HG03060 (cell line): ENCODE results near the gene CDH4.
"Not testable (repeated sequence)": the region's sequence is repeated elsewhere in the genome, so short reads cannot be mapped to it uniquely, and the experiment has no call there.

Source experiments
- ATAC-seq: cut with Tn5 transposase; IDR thresholded peaks from one replicate; pipeline ENCODE4 v1.9.1; 2021; ENCODE audit warnings: low read depth, moderate number of reproducible peaks; ENCODE audit not compliant: unreplicated experiment

The CDH4 gene

GRCh38 chr20:61449057-61449609, 197.1 kb downstream of the CDH4 start:
- no peak for ATAC-seq

DNA sequence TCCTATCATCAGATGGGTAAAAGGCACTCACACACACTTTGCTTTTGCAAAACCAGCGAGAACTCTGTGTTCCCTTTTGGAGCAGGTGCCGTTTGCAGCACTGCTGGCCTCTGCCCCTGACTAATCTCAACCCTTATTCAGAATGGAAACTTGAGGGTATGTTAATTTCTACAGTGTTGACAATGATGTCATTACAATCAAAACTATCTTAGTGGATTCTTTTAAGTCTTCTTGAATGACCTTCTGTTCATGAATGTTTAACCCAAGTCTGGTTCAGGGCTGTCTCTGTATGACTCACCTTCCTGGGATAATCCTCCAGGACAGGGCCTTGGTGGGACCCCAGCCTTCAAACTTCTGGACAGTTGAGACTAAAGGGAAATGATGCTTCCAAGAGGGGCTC, 197.9 kb downstream of the CDH4 start:
- no peak for ATAC-seq

DNA sequence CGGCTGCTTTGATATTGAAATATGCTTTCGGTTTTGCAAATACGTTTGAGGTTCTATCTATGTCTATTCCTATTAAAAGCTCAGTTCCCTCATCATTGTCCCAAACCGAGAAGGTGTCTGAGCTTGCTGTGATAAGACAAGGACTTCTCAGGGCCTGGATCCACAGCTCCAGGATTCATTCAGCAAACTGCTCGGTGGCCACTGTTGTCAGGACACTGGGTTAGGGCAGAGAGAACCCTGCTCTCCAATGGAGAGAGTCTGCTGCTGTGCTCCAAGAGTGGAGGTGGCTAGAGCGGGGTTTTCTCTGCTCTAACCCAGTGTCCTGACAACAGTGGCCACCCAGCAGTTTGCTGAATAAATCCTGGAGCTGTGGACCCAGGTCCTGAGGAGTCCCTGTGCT, 198.5 kb downstream of the CDH4 start:
- no peak for ATAC-seq

- no peak for ATAC-seq
Observed at GRCh38 chr20:61451009-61451408, 198.9 kb downstream of the CDH4 start.

- no peak for ATAC-seq
Observed at GRCh38 chr20:61451953-61452352, 199.9 kb downstream of the CDH4 start.

DNA sequence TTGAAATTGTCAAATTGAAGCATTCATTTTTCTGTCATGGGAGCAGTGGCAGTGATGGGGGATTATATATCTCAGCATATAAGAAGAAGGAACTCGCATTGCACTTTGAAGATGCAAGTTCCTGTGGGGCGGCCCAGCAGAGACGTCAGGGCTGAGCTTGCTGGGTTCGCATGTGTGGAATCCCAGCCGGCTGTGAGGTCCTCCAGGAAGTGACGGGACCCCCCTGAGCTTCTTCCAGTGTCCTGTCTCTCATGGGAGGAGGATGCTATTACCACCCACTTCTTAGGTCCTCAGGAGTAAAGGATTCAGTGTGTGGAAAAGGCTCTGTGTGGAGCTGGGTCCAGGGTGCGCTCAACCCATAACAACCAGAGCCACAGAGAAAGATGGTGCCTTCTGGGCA, 201.2 kb downstream of the CDH4 start:
- no peak for ATAC-seq

- ATAC-seq = not testable (repeated sequence)
Observed at GRCh38 chr20:61453623-61454022, 201.6 kb downstream of the CDH4 start.

GRCh38 chr20:61454053-61454452, 202.0 kb downstream of the CDH4 start:
- no peak for ATAC-seq

DNA sequence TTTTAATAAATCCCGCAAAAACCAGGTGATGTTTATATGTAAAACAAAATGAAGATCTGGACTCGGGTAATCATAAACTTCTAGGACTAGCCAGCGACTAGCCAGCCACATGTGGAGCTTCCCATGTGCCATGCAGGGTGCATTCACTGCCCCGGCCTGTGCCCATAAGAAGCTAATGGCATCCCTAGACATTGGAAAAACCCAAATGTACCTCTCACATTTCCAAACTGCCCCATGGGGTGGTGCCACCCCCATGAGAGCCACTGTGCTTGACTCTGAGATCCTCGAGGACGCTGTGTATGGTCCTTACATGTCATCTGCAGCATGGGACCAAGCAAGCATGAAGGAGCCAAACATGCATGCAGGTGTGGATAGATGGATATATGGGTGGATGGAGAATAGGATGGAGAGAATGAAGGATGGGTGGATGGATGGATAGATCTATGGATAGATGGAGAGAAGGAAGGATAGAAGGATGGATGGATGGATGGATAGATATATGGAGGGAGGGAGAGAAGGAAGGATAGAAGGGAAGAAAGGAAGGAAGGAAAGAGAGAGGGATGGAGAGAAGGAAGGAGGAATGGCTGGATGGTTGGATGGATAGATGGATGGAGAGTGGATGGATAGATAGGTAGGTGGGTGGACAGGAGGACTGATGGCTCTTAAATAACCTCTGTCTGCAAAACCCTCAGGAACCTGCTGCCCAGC, 203.6 kb downstream of the CDH4 start:
- no peak for ATAC-seq

DNA sequence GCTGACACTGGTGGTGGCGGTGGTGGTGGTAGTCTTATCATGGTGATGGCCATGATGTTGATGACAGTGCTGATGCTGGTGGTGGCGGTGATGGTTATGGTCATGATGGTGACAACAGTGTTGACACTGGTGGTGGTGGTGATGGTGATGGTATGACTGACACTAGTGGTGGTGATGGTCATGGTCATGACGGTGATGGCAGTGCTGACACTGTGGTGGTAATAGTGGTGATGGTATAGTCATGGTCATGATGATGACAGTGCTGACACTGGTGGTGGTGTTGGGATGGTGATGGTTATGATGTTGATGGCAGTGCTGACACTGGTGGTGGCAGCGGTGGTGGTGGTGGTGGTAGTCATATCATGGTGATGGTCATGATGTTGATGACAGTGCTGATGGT, 205.7 kb downstream of the CDH4 start:
- no peak for ATAC-seq

- no peak for ATAC-seq
Observed at GRCh38 chr20:61458146-61458746, 206.2 kb downstream of the CDH4 start.

DNA sequence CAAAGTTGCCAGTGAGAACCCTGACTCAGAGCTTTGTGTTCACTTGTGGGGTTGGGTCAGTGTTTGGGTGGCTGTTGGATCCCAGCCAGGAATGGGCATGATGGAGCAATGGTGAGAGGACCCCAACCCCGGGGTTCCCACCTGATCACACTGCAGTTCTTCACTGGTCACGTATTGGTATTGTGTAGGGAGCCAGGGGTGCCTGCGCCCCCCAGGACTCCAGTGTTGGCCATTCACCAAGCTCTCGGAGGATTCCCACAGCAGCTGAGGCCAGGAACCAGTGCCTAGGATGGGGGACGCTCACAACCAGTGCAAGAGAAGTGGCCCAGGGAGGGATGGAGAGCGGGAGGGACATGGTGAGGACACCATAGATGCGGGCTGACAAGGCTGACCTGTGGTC, 207.2 kb downstream of the CDH4 start:
- ATAC-seq = no peak

DNA sequence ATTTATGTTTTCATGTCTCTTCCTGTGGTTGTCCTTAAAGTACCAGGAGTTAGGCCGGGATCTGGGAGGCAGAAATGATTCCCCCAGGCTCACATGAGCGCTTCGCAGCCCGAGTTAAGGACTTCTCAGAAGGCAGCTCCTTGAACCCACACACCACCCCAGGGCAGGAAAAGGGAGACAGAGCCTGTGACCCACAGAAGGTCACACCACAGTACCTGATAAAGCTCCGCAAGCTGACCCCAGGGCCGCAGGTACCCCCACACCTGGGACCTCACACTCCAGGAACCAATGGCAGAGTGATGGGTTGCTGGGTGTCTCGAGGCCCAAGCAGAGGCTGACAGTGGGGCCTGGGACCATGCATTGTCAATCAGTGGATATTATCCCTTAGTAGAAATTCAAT, 207.6 kb downstream of the CDH4 start:
- no peak for ATAC-seq

DNA sequence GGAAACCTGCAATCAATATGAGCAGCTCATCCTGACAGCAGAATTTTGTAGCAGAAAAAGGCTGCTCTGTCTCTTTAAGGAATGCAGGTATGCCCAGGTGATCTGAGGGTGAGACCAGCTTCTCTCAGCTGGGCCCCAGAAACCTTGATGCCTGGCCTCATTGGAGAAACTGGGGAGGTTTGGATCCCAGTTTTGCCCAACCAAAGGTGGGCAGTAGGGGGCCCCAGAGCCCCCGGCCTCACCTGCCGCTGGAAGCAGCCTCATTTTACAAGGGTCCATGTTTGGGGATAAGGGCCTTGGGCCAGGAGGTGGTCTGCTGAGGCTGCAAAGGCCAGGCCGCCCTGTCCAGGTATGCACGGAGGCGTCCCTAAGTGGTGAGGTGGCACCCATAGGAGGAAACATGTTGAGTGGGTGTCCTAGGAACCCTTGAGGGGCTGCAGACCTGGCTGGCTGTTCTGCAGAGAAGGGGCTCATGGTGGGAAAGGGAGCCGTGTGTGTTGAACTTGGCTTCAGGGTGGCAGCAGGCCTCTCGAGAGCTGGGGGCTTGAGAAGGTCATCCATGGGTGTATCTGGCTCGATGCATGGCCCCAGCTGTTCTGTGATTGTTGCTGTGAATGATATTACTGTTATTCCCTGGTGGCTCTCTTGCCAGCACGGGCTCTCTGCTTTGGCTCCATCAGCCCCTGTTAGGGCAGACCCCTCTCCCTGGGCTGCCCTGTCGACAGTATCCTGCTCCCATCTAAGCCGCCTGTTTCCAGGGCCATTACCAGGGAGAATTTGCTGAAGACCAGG, 208.4 kb downstream of the CDH4 start:
- ATAC-seq = no peak

DNA sequence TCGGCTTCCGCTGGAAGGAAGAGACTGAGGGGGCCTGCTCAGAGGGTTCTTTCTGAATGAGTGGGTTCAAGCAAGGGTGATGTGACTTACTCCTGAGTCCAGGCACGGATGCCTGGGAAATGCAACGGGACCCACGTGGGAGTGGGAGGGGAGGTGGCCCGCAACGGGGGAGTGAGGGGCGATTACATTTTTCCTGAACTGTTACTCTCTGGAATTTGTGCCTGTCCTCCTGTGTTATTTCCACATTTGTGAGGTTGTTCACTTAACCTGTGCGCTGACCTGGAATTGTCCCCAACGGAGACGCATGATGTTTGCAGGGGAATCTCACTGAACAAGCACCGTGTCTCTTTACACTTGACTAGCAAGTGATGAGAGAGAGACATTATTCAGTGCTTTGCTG, 209.4 kb downstream of the CDH4 start:
- ATAC-seq = no peak

GRCh38 chr20:61464307-61465303, 212.5 kb downstream of the CDH4 start:
- no peak for ATAC-seq

- no peak for ATAC-seq
Observed at GRCh38 chr20:61475729-61476128, 223.7 kb downstream of the CDH4 start.

- no peak for ATAC-seq
Observed at GRCh38 chr20:61476956-61477355, 224.9 kb downstream of the CDH4 start.

DNA sequence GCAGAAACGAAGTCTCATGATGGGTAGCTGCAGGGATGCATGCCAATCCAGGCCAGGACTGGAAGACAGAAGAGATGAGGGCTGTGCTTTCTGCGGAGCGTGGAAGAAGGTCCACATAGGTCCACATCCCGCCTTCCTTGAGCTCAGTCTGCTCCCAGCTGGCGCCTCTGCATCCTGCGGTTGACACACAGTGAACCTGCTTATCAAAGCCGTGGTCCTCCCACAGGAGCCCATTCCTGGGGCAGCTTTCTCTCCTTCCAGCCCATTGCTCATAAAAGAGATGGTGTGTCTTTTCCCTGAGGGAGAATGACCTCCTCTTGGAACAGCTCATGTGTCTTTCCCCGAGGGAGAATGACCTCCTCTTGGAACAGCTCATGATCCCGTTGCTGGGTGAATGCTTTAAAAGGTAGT, 225.4 kb downstream of the CDH4 start:
- ATAC-seq = no peak

GRCh38 chr20:61478094-61478493, 226.0 kb downstream of the CDH4 start:
- no peak for ATAC-seq
